Endodermal cell (in vitro differentiated cells): ENCODE data around the gene CMIP. TPM values are rescaled to one million over a fixed set of nuclear protein-coding genes. Genes with fewer than 3 reads are reported as not detected.

ENCODE experiments used
- DNase-seq: peaks from one replicate; pipeline ENCODE4 v3.0.0-alpha.2; 2017
- H3K27ac ChIP-seq: 2 replicates; pipeline ENCODE4 v1.5.1; 2013; ENCODE audit warnings: mild to moderate bottlenecking, low read depth, low read length, moderate library complexity
- H3K27me3 ChIP-seq: 2 replicates; pipeline ENCODE4 v1.6.1; 2013; ENCODE audit warnings: mild to moderate bottlenecking, low read length, moderate library complexity; ENCODE audit not compliant: insufficient read depth, control insufficient read depth, poor library complexity, severe bottlenecking
- H3K36me3 ChIP-seq: 2 replicates; pipeline ENCODE4 v1.7.0; 2013; ENCODE audit warnings: mild to moderate bottlenecking, low read length, moderate library complexity; ENCODE audit not compliant: control insufficient read depth, insufficient read depth
- H3K4me1 ChIP-seq: one replicate; pipeline ENCODE4 v1.7.0; 2013; ENCODE audit warnings: low read length; ENCODE audit not compliant: control insufficient read depth, insufficient read depth
- H3K4me3 ChIP-seq: 2 replicates; pipeline ENCODE4 v1.5.1; 2013; ENCODE audit warnings: mild to moderate bottlenecking, low read length, moderate library complexity
- H3K9ac ChIP-seq: 2 replicates; pipeline ENCODE4 v1.6.1; 2013; ENCODE audit warnings: mild to moderate bottlenecking, low read length, moderate library complexity; ENCODE audit not compliant: poor library complexity, severe bottlenecking; ENCODE audit errors: extremely low read depth
- H3K9me3 ChIP-seq: 2 replicates; pipeline ENCODE4 v1.6.1; 2013; ENCODE audit warnings: mild to moderate bottlenecking, low read length, moderate library complexity; ENCODE audit not compliant: control insufficient read depth
- H3K27ac Mint-ChIP-seq: 2 replicates; pipeline ENCODE4 v1.8.0; 2020; ENCODE audit warnings: mixed read lengths
- H3K27me3 Mint-ChIP-seq: 2 replicates; pipeline ENCODE4 v1.8.0; 2021; ENCODE audit warnings: mild to moderate bottlenecking, mixed read lengths; ENCODE audit not compliant: insufficient read depth
- H3K36me3 Mint-ChIP-seq: 2 replicates; pipeline ENCODE4 v1.8.0; 2020; ENCODE audit warnings: low read depth, mixed read lengths
- H3K4me1 Mint-ChIP-seq: 2 replicates; pipeline ENCODE4 v1.8.0; 2020; ENCODE audit warnings: mixed read lengths
- H3K4me3 Mint-ChIP-seq: 2 replicates; pipeline ENCODE4 v1.8.0; 2020; ENCODE audit warnings: mild to moderate bottlenecking, moderate library complexity, mixed read lengths
- H3K9me3 Mint-ChIP-seq: 2 replicates; pipeline ENCODE4 v1.8.0; 2020; ENCODE audit warnings: mild to moderate bottlenecking, mixed read lengths
- WGBS, 2 experiments: methylation state at CpG; one replicate each; pipeline versions ENCODE4 v1.1.5 to v1.1.7; 2013; ENCODE audit warnings: missing lambda C conversion rate in 2 of 2, mixed read lengths in 1 of 2; ENCODE audit not compliant: insufficient coverage in 1 of 2, insufficient read length in 1 of 2; 5-methylcytosine and 5-hydroxymethylcytosine counted together
- total RNA-seq, 2 donors: library from RNA; stranded (reverse); fragmentation: NEBNext Ultra II Directional in 1 of 2; extraction: Animal tissue kit (Norgen Biotek cat#: 25700) in 1 of 2; gene quantifications; 2 replicates in 1 of 2; 3 replicates in 1 of 2; pipeline ENCODE4 v1.2.1, GENCODE V29; 2021
- TF ChIP-seq, protein P1 (sequence below): fragments of 200-600 bp; sonication (generic); conservative IDR thresholded peaks from 2 replicates; pipeline ENCODE4 v1.5.0; 2021; ENCODE audit warnings: antibody characterized with exemption, mild to moderate bottlenecking

The CMIP gene
- total RNA-seq, 2 donors from 2014 or later: 64.0 to 64.7 TPM

DNA sequence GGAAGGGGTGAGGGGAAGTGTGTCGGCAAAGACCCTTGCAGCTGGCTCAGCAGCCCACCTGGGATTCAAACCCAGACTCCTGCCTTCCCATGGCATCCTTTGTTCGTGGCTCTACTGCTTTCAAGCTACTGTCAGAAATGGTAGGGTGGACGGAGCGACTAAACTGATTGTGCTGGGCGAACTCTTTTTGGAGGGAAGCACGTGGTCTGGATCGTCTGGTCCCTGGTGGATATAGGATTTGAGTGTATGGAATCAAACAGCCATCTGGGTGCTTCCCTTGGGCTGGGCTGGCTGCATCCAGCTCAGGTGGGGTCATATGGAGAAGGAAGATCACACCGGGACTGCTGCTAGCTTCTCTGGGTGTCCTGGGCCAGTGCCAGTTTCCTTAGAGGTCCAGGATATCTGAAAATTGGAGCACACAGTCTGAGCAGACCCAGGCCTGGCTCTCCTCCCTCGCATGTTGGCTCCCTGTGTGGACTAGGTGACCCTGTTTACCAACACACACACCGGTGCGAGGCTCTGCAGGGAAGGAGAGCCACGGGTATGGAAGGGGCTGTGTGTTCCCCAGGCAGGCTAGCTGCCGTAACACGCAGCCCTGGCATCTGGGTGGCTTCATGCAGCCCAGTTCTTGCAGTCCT, 8.6 kb downstream of the CMIP start:
- DNase-seq: no peak
- no peaks in the 10 kb centered on the region for H3K27me3 Mint-ChIP-seq
- Histone ChIP-seq H3K4me1 (peaks cover 19% of the 10 kb centered on the region), H3K27me3 (no peaks in the 10 kb centered on the region), H3K36me3 (peaks cover 11% of the 10 kb centered on the region), H3K9me3 (no peaks in the 10 kb centered on the region), H3K9ac (no peak overlapping the region), H3K27ac (no peak overlapping the region), H3K4me3 (no peak overlapping the region)
- no peak overlapping the region for H3K4me3 Mint-ChIP-seq
- 89 to 91% methylated on average over 13 to 14 of the region's 14 CpGs for WGBS, 2 experiments
- H3K27ac Mint-ChIP-seq: no peak overlapping the region
- TF ChIP-seq, protein P1, sequence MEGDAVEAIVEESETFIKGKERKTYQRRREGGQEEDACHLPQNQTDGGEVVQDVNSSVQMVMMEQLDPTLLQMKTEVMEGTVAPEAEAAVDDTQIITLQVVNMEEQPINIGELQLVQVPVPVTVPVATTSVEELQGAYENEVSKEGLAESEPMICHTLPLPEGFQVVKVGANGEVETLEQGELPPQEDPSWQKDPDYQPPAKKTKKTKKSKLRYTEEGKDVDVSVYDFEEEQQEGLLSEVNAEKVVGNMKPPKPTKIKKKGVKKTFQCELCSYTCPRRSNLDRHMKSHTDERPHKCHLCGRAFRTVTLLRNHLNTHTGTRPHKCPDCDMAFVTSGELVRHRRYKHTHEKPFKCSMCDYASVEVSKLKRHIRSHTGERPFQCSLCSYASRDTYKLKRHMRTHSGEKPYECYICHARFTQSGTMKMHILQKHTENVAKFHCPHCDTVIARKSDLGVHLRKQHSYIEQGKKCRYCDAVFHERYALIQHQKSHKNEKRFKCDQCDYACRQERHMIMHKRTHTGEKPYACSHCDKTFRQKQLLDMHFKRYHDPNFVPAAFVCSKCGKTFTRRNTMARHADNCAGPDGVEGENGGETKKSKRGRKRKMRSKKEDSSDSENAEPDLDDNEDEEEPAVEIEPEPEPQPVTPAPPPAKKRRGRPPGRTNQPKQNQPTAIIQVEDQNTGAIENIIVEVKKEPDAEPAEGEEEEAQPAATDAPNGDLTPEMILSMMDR: no peak
- H3K36me3 Mint-ChIP-seq: peaks cover 23% of the 10 kb centered on the region
- peaks cover 54% of the 10 kb centered on the region for H3K4me1 Mint-ChIP-seq
- no peaks in the 10 kb centered on the region for H3K9me3 Mint-ChIP-seq

GRCh38 chr16:81454044-81454443, 9.4 kb downstream of the CMIP start:
- WGBS, 2 experiments: 91 to 94% methylated on average over 6 to 7 of the region's 7 CpGs
- H3K9me3 ChIP-seq: no peaks in the 10 kb centered on the region
- no peak overlapping the region for H3K27ac ChIP-seq
- no peak for DNase-seq
- TF ChIP-seq, protein P1: no peak
- H3K36me3 Mint-ChIP-seq: peaks cover 29% of the 10 kb centered on the region
- H3K9ac ChIP-seq: no peak overlapping the region
- H3K27me3 Mint-ChIP-seq: no peaks in the 10 kb centered on the region
- peaks cover 46% of the 10 kb centered on the region for H3K4me1 Mint-ChIP-seq
- no peak overlapping the region for H3K4me3 Mint-ChIP-seq
- H3K36me3 ChIP-seq: peaks cover 18% of the 10 kb centered on the region
- H3K27ac Mint-ChIP-seq: no peak overlapping the region
- no peaks in the 10 kb centered on the region for H3K27me3 ChIP-seq
- H3K9me3 Mint-ChIP-seq: no peaks in the 10 kb centered on the region
- H3K4me1 ChIP-seq: peaks cover 12% of the 10 kb centered on the region
- no peak overlapping the region for H3K4me3 ChIP-seq

DNA sequence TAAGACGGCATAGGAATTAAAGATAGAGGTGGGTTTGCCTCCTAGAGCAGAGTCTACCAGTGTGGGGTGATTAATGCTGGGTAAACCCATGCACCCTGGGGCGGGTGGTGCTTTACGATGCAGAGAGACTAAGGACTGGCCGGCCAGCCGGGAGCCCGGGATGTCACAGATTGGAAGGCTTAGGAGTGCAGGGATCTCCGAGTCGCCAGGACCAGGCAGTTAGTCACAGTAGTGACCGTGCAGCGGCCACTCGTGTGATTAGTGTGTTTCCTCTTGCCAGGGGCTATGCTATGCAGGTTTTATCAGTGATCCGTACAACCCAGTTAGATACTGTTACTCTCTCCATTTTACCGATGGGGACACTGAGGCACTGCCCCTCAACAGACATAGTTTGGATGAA, 10.4 kb downstream of the CMIP start:
- H3K27ac Mint-ChIP-seq: peak overlapping the region; percentile 5
- 93 to 94% methylated on average over 12 to 13 of the region's 13 CpGs for WGBS, 2 experiments
- Histone ChIP-seq H3K36me3 (peaks cover 20% of the 10 kb centered on the region), H3K27ac (no peak overlapping the region), H3K4me3 (no peak overlapping the region), H3K9me3 (no peaks in the 10 kb centered on the region), H3K9ac (no peak overlapping the region), H3K27me3 (no peaks in the 10 kb centered on the region), H3K4me1 (peaks cover 9% of the 10 kb centered on the region)
- H3K9me3 Mint-ChIP-seq: no peaks in the 10 kb centered on the region
- H3K4me3 Mint-ChIP-seq: no peak overlapping the region
- peaks cover 38% of the 10 kb centered on the region for H3K4me1 Mint-ChIP-seq
- no peaks in the 10 kb centered on the region for H3K27me3 Mint-ChIP-seq
- H3K36me3 Mint-ChIP-seq: peaks cover 34% of the 10 kb centered on the region
- TF ChIP-seq, protein P1: no peak
- no peak for DNase-seq
